AG04450 (cell line): ENCODE data around the gene ZNF324B. TPM values are rescaled to one million over a fixed set of nuclear protein-coding genes. Genes with fewer than 3 reads are reported as not detected.
A peak's percentile ranks its signal among the peaks of the same experiment; 100 is the strongest.

ENCODE experiments used
- CTCF ChIA-PET: fragments of 300-600, 350-600 bp; formaldehyde crosslinking; extraction: SDS; loops from one replicate; lab custom pipeline; 2022; ENCODE audit warnings: antibody characterized with exemption, inconsistent platforms; lab: Charles Lee
- POLR2A ChIA-PET: fragments of 350-600 bp; formaldehyde crosslinking; extraction: SDS; loops from one replicate; lab custom pipeline; 2021; ENCODE audit warnings: antibody characterized with exemption, inconsistent platforms; lab: Yijun Ruan, JAX
- DNase-seq: peaks from one replicate; pipeline ENCODE4 v3.0.0-alpha.2; 2011; ENCODE audit warnings: low read depth, low spot score
- H3K27ac ChIP-seq: one replicate; pipeline ENCODE4 v1.5.1; 2012; ENCODE audit warnings: low read depth, low read length, control low read depth
- H3K27me3 ChIP-seq: one replicate; pipeline ENCODE4 v1.6.0; 2012; ENCODE audit warnings: low read length; ENCODE audit not compliant: control insufficient read depth, insufficient read depth
- H3K4me3 ChIP-seq: 2 replicates; pipeline ENCODE4 v1.5.1; 2011; ENCODE audit warnings: mild to moderate bottlenecking, low read depth, low read length, control low read depth
- H3K9me3 ChIP-seq: 2 replicates; pipeline ENCODE4 v1.5.1; 2012; ENCODE audit warnings: low read length; ENCODE audit not compliant: control insufficient read depth, insufficient read depth
- CTCF ChIP-seq: IDR thresholded peaks from 2 replicates; pipeline ENCODE4 v1.5.1; 2011; ENCODE audit warnings: low read depth, low read length, control low read depth, inconsistent platforms
- polyA plus RNA-seq: library from polyadenylated mRNA; depleted of rRNA; stranded (reverse); fragments of >200 nt; gene quantifications from 2 replicates; pipeline ENCODE4 v1.2.3, GENCODE V29; 2011

Gene ZNF324B
- polyA plus RNA-seq, 1 experiment: 1.8 TPM

- H3K27ac ChIP-seq: peak overlapping the region; percentile 21
- H3K4me3 ChIP-seq: peak overlapping the region; percentile 96
- no peaks in the 10 kb centered on the region; the same call in 1 of the 2 replicates for H3K9me3 ChIP-seq
- TF ChIP-seq CTCF: no peak
- DNase-seq: no peak
- POLR2A ChIA-PET: interaction anchor here (1.0 to 1.4 kb wide), 3 partner anchors 44 to 112 kb away, joined by 3 to 9 read pairs (median 4); partner anchors contain the start of genes ZBTB45, ZNF324B and ZNF497
- no peaks in the 10 kb centered on the region for H3K27me3 ChIP-seq
- CTCF ChIA-PET: no interaction called here
Observed at GRCh38 chr19:58407658-58408151, 43.7 kb upstream of the ZNF324B start.

- POLR2A ChIA-PET: interaction anchor here (0.6 to 1.4 kb wide), 11 partner anchors 10 to 1070 kb away, joined by 3 to 9 read pairs (median 4); partner anchors contain the start of genes TRIM28, ZBTB45, ZNF132 and ZNF324B
- TF ChIP-seq CTCF: peak; percentile 21; the same call in 1 of the 2 replicates
- peak within 1 kb of the TSS; percentile 96 for H3K4me3 ChIP-seq
- H3K9me3 ChIP-seq: no peaks in the 10 kb centered on the region; the same call in 1 of the 2 replicates
- CTCF ChIA-PET: no interaction called here
- peak; percentile 86 for DNase-seq
- H3K27me3 ChIP-seq: no peaks in the 10 kb centered on the region
- peak within 1 kb of the TSS; percentile 52 for H3K27ac ChIP-seq
Observed at GRCh38 chr19:58408152-58409009, 43.0 kb upstream of the ZNF324B start, which contains the start of gene ZNF584. ZNF584 (plus strand) TSS chr19:58408649; CDS start chr19:58409148, 499 bp downstream.

- Histone ChIP-seq H3K27ac (peak overlapping the region; percentile 52), H3K9me3 (no peaks in the 10 kb centered on the region; the same call in 1 of the 2 replicates), H3K27me3 (no peaks in the 10 kb centered on the region), H3K4me3 (peak overlapping the region; percentile 96)
- DNase-seq: no peak
- POLR2A ChIA-PET: interaction anchor here (0.6 to 1.4 kb wide), 11 partner anchors 9 to 134 kb away, joined by 3 to 10 read pairs (median 4); partner anchors contain the start of genes TRIM28, ZBTB45, ZNF132 and ZNF324B
- CTCF ChIA-PET: interaction anchor here (1.5 kb wide), 1 partner anchor 110 kb away, joined by 6 read pairs; no protein-coding TSS in a partner anchor
- no peak for TF ChIP-seq CTCF
Observed at GRCh38 chr19:58409010-58409790, 42.2 kb upstream of the ZNF324B start.

- TF ChIP-seq CTCF: no peak
- peaks cover 22% of the 10 kb centered on the region for H3K9me3 ChIP-seq
- POLR2A ChIA-PET: interaction anchor here (0.6 kb wide), 1 partner anchor 47 kb away, joined by 3 read pairs; no protein-coding TSS in a partner anchor
- DNase-seq: no peak
- no peak overlapping the region for H3K27ac ChIP-seq
- CTCF ChIA-PET: no interaction called here
- no peaks in the 10 kb centered on the region for H3K27me3 ChIP-seq
- no peak overlapping the region for H3K4me3 ChIP-seq
Observed at GRCh38 chr19:58416604-58417003, 34.8 kb upstream of the ZNF324B start.
